ENCODE data around the gene BBS9.

The BBS9 gene

GRCh38 chr7:33357846-33358245 is 228.5 kb downstream of the BBS9 start:
- DNase-seq (ENCODE audit: low read depth), result no peak

- no peak for DNase-seq (ENCODE audit: low read depth)
These were observed 240.5 kb downstream of the BBS9 start for GRCh38 chr7:33369888-33370287.

GRCh38 chr7:33373195-33373594 is 243.8 kb downstream of the BBS9 start:
- no peak for DNase-seq (ENCODE audit: low read depth)

- DNase-seq (ENCODE audit: low read depth), result no peak
These were observed 250.6 kb downstream of the BBS9 start for GRCh38 chr7:33379891-33380525.

GRCh38 chr7:33388332-33388731 is 259.0 kb downstream of the BBS9 start:
- DNase-seq (ENCODE audit: low read depth), result no peak

GRCh38 chr7:33392148-33392547 is 262.8 kb downstream of the BBS9 start:
- DNase-seq (ENCODE audit: low read depth), result no peak

- DNase-seq (ENCODE audit: low read depth), result no peak
These were observed 264.4 kb downstream of the BBS9 start for GRCh38 chr7:33393770-33394169.

- no peak for DNase-seq (ENCODE audit: low read depth)
These were observed 266.0 kb downstream of the BBS9 start for GRCh38 chr7:33395340-33395739.

GRCh38 chr7:33399528-33400213 is 270.3 kb downstream of the BBS9 start:
- no peak for DNase-seq (ENCODE audit: low read depth)

GRCh38 chr7:33400214-33400538 is 270.8 kb downstream of the BBS9 start:
- no peak for DNase-seq (ENCODE audit: low read depth)

- no peak for DNase-seq (ENCODE audit: low read depth)
These were observed 280.9 kb downstream of the BBS9 start for GRCh38 chr7:33410266-33410665.

- no peak for DNase-seq (ENCODE audit: low read depth)
These were observed 281.7 kb downstream of the BBS9 start for GRCh38 chr7:33411020-33411419.

- no peak for DNase-seq (ENCODE audit: low read depth)
These were observed 283.0 kb downstream of the BBS9 start for GRCh38 chr7:33412331-33412730.

- no peak for DNase-seq (ENCODE audit: low read depth)
These were observed 288.9 kb downstream of the BBS9 start for GRCh38 chr7:33418251-33418701.

GRCh38 chr7:33420311-33420940 is 291.1 kb downstream of the BBS9 start:
- DNase-seq (ENCODE audit: low read depth), result no peak

GRCh38 chr7:33421429-33421828 is 292.1 kb downstream of the BBS9 start:
- DNase-seq (ENCODE audit: low read depth), result no peak

GRCh38 chr7:33422141-33422540 is 292.8 kb downstream of the BBS9 start:
- no peak for DNase-seq (ENCODE audit: low read depth)

GRCh38 chr7:33422825-33423645 is 293.7 kb downstream of the BBS9 start:
- no peak for DNase-seq (ENCODE audit: low read depth)

- no peak for DNase-seq (ENCODE audit: low read depth)
These were observed 294.3 kb downstream of the BBS9 start for GRCh38 chr7:33423646-33424020.

- DNase-seq (ENCODE audit: low read depth), result no peak
These were observed 296.0 kb downstream of the BBS9 start for GRCh38 chr7:33425395-33425794.

- no peak for DNase-seq (ENCODE audit: low read depth)
These were observed 296.7 kb downstream of the BBS9 start for GRCh38 chr7:33425929-33426678.

- no peak for DNase-seq (ENCODE audit: low read depth)
These were observed 299.1 kb downstream of the BBS9 start for GRCh38 chr7:33428415-33428814.
